Duodenal mucosa (tissue), 2 donors: ENCODE measurements around the gene TMEM134.
"Not testable (repeated sequence)": the region's sequence is repeated elsewhere in the genome, so short reads cannot be mapped to it uniquely, and the experiment has no call there.

ENCODE experiments used
- H3K27ac ChIP-seq: one replicate; pipeline ENCODE4 v1.7.0; 2013; ENCODE audit warnings: low read depth, low read length
- H3K27me3 ChIP-seq, 2 donors: one replicate each; pipeline ENCODE4 v1.7.0; 2013; ENCODE audit warnings: low read length in 2 of 2, control low read depth in 1 of 2; ENCODE audit not compliant: insufficient read depth in 2 of 2, control insufficient read depth in 1 of 2
- H3K36me3 ChIP-seq, 2 donors: one replicate each; pipeline ENCODE4 v1.7.0; 2013; ENCODE audit warnings: low read length in 2 of 2, control low read depth in 1 of 2; ENCODE audit not compliant: insufficient read depth in 2 of 2, control insufficient read depth in 1 of 2
- H3K4me1 ChIP-seq, 2 donors: one replicate each; pipeline ENCODE4 v1.7.0; 2013; ENCODE audit warnings: low read length in 2 of 2, control low read depth in 1 of 2; ENCODE audit not compliant: insufficient read depth in 2 of 2, control insufficient read depth in 1 of 2
- H3K4me3 ChIP-seq, 2 donors: one replicate each; pipeline ENCODE4 v1.7.0; 2013; ENCODE audit warnings: low read length in 2 of 2, low read depth in 1 of 2
- H3K9ac ChIP-seq, 2 donors: one replicate each; pipeline ENCODE4 v1.7.0; 2013; ENCODE audit warnings: low read length in 2 of 2, low read depth in 1 of 2
- H3K9me3 ChIP-seq, 2 donors: one replicate each; pipeline ENCODE4 v1.7.0; 2013; ENCODE audit warnings: low read length in 2 of 2, control low read depth in 1 of 2; ENCODE audit not compliant: control insufficient read depth in 1 of 2

TMEM134 gene

GRCh38 chr11:67483831-67484665 is 15.0 kb upstream of the TMEM134 start:
- H3K9ac ChIP-seq: peak overlapping the region; percentile 47 to 66

GRCh38 chr11:67482827-67483798 is 14.1 kb upstream of the TMEM134 start, which contains the start of gene AIP:
AIP (plus strand) TSS chr11:67483026; CDS start chr11:67483159, 133 bp downstream.
- Histone ChIP-seq H3K27me3 (no peaks in the 10 kb centered on the region), H3K4me3 (peak within 1 kb of the TSS; percentile 73 to 85), H3K27ac (peak within 1 kb of the TSS; percentile 81), H3K36me3 (peaks cover 0 to 3% of the 10 kb centered on the region in 2 donors), H3K4me1 (peaks cover 14 to 36% of the 10 kb centered on the region in 2 donors), H3K9me3 (no peaks in the 10 kb centered on the region), H3K9ac (peak within 1 kb of the TSS; percentile 66 to 76)

More at GRCh38 chr11:67483831-67484665, 15.0 kb upstream of the TMEM134 start:
- peaks cover 14 to 36% of the 10 kb centered on the region in 2 donors for H3K4me1 ChIP-seq
- no peaks in the 10 kb centered on the region for H3K27me3 ChIP-seq
- no peaks in the 10 kb centered on the region for H3K9me3 ChIP-seq
- peaks cover 0 to 3% of the 10 kb centered on the region in 2 donors for H3K36me3 ChIP-seq
- H3K4me3 ChIP-seq: peak overlapping the region; percentile 73 to 85
- peak overlapping the region; percentile 81 for H3K27ac ChIP-seq

GRCh38 chr11:67482275-67482826 is 13.3 kb upstream of the TMEM134 start:
- Histone ChIP-seq H3K27ac (peak overlapping the region; percentile 81), H3K27me3 (no peaks in the 10 kb centered on the region), H3K4me1 (peaks cover 14 to 36% of the 10 kb centered on the region in 2 donors), H3K9ac (peak overlapping the region; percentile 66 to 76), H3K4me3 (peak overlapping the region; percentile 73 to 85), H3K36me3 (peaks cover 0 to 3% of the 10 kb centered on the region in 2 donors), H3K9me3 (no peaks in the 10 kb centered on the region)

- not testable (repeated sequence) for H3K27ac ChIP-seq, H3K4me3 ChIP-seq, H3K27me3 ChIP-seq, H3K36me3 ChIP-seq, H3K9me3 ChIP-seq, H3K9ac ChIP-seq, H3K4me1 ChIP-seq
Observed at GRCh38 chr11:67477344-67478050, 8.4 kb upstream of the TMEM134 start.

GRCh38 chr11:67476692-67477091 is 7.6 kb upstream of the TMEM134 start:
- not testable (repeated sequence) for H3K27ac ChIP-seq, H3K4me3 ChIP-seq, H3K27me3 ChIP-seq, H3K36me3 ChIP-seq, H3K9ac ChIP-seq, H3K4me1 ChIP-seq, H3K9me3 ChIP-seq

GRCh38 chr11:67472882-67473281 is 3.8 kb upstream of the TMEM134 start:
- Histone ChIP-seq H3K9ac (no peak overlapping the region), H3K4me3 (no peak overlapping the region), H3K4me1 (peaks cover 6 to 10% of the 10 kb centered on the region in 2 donors), H3K27ac (no peak overlapping the region), H3K9me3 (no peaks in the 10 kb centered on the region), H3K27me3 (no peaks in the 10 kb centered on the region), H3K36me3 (no peaks in the 10 kb centered on the region)

GRCh38 chr11:67470337-67471002 is 1.4 kb upstream of the TMEM134 start:
- Histone ChIP-seq H3K9ac (no peak overlapping the region), H3K4me3 (no peak overlapping the region), H3K27ac (no peak overlapping the region), H3K4me1 (peaks cover 15 to 16% of the 10 kb centered on the region in 2 donors), H3K9me3 (no peaks in the 10 kb centered on the region), H3K27me3 (no peaks in the 10 kb centered on the region), H3K36me3 (peaks cover 0 to 3% of the 10 kb centered on the region in 2 donors)

- Histone ChIP-seq H3K4me3 (peak overlapping the region; percentile 79 to 86), H3K27me3 (no peaks in the 10 kb centered on the region), H3K9ac (peak overlapping the region; percentile 78 to 85), H3K36me3 (peaks cover 0 to 3% of the 10 kb centered on the region in 2 donors), H3K9me3 (no peaks in the 10 kb centered on the region), H3K4me1 (peaks cover 15 to 21% of the 10 kb centered on the region in 2 donors), H3K27ac (peak overlapping the region; percentile 79)
Observed at GRCh38 chr11:67469508-67469811, 409 bp upstream of the TMEM134 start.

GRCh38 chr11:67468456-67468758 is 644 bp downstream of the TMEM134 start:
- peak overlapping the region; percentile 77 for H3K27ac ChIP-seq
- H3K36me3 ChIP-seq: peaks cover 0 to 3% of the 10 kb centered on the region in 2 donors
- no peaks in the 10 kb centered on the region for H3K9me3 ChIP-seq
- H3K4me3 ChIP-seq: peak overlapping the region; percentile 79 to 84
- peak overlapping the region; percentile 78 to 80 for H3K9ac ChIP-seq
- no peaks in the 10 kb centered on the region for H3K27me3 ChIP-seq
- H3K4me1 ChIP-seq: peaks cover 23 to 30% of the 10 kb centered on the region in 2 donors
